ENCODE results near the gene GALR2. TPM values are rescaled to one million over a fixed set of nuclear protein-coding genes. Genes with fewer than 3 reads are reported as not detected.
A peak's percentile ranks its signal among the peaks of the same experiment; 100 is the strongest.
"Not testable (repeated sequence)": the region's sequence is repeated elsewhere in the genome, so short reads cannot be mapped to it uniquely, and the experiment has no call there.

Gene GALR2
- total RNA-seq, 6 donors from 2014 or later, result 0.61 TPM; not detected in 5

GRCh38 chr17:76036497-76037261 is 37.9 kb upstream of the GALR2 start:
- no peaks in the 10 kb centered on the region for H3K9me3 ChIP-seq
- no peak overlapping the region for H3K4me3 ChIP-seq
- H3K4me1 ChIP-seq, result no peaks in the 10 kb centered on the region
- peaks cover 24 to 42% (median 34%) of the 10 kb centered on the region in 4 donors for H3K36me3 ChIP-seq
- 73 to 75% methylated on average over 18 to 22 of the region's 22 CpGs for WGBS, 2 donors
- ATAC-seq (ENCODE audit: low FRiP score in 2 of 2), result peak in 1 of 2 donors; percentile 8
- TF ChIP-seq CTCF (IDR thresholded peaks at IDR 0.05) (no peak), EP300 (IDR thresholded peaks at IDR 0.05) (no peak), POLR2AphosphoS5 (IDR thresholded peaks at IDR 0.05) (no peak), POLR2A (IDR thresholded peaks at IDR 0.05) (no peak)
- no peaks in the 10 kb centered on the region for H3K27me3 ChIP-seq
- no peak overlapping the region for H3K27ac ChIP-seq
- no peak for DNase-seq

DNA sequence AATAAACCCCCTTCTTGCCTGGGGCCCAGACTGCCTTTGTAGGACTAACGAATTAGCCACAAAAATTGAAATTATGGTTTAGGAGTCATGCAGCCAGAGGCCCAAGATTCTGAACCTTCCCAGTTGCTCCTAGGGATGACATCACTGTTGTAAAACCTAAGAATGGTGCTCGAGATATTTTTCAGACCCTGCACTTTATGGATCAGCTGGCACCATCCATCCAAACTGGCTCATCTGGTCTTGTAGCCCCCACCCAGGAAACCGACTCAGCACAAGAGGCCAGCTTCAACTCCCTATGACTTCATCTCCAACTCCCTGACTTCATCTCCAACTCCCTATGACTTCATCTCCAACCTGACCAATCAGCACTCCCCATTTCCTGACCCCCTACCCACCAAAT is 36.5 kb upstream of the GALR2 start:
- H3K36me3 ChIP-seq, result peaks cover 30 to 56% (median 48%) of the 10 kb centered on the region in 4 donors
- no peaks in the 10 kb centered on the region for H3K9me3 ChIP-seq
- no peak for TF ChIP-seq CTCF (IDR thresholded peaks at IDR 0.05)
- no peak for TF ChIP-seq POLR2A (IDR thresholded peaks at IDR 0.05)
- TF ChIP-seq POLR2AphosphoS5 (IDR thresholded peaks at IDR 0.05), result no peak
- no peak for TF ChIP-seq EP300 (IDR thresholded peaks at IDR 0.05)
- no peak for ATAC-seq (ENCODE audit: low FRiP score in 2 of 2)
- DNase-seq, result no peak
- no peak overlapping the region for H3K27ac ChIP-seq
- no peaks in the 10 kb centered on the region for H3K4me1 ChIP-seq
- H3K27me3 ChIP-seq, result no peaks in the 10 kb centered on the region
- no peak overlapping the region for H3K4me3 ChIP-seq
- WGBS, 2 donors, result 79 to 84% methylated on average over 3 of the region's 3 CpGs

DNA sequence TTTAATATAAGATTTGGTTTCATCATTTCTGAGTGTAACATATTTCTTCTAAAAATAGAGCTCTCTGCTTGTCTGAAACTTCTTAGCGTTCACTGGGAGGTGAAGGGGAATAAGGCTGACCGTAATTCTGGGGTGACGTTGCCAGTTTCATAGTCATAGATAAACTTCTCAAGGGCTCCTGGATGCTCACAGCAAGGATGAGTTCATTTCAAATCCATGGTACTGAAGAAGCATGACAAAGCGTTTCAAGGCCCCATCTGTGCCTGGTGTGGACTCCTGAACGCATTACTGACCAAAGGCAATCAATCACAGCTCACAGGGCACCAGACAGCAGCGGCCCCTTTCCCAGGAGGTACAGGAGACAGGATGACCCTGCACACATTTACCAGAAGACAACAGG is 35.5 kb upstream of the GALR2 start:
- Histone ChIP-seq H3K4me1 (no peaks in the 10 kb centered on the region), H3K27ac (no peak overlapping the region), H3K36me3 (peaks cover 41 to 66% (median 59%) of the 10 kb centered on the region in 4 donors), H3K9me3 (no peaks in the 10 kb centered on the region), H3K27me3 (no peaks in the 10 kb centered on the region), H3K4me3 (no peak overlapping the region)
- 82 to 86% methylated on average over 6 of the region's 6 CpGs for WGBS, 2 donors
- no peak for ATAC-seq (ENCODE audit: low FRiP score in 2 of 2)
- no peak for DNase-seq
- TF ChIP-seq POLR2AphosphoS5 (IDR thresholded peaks at IDR 0.05) (no peak), POLR2A (IDR thresholded peaks at IDR 0.05) (no peak), EP300 (IDR thresholded peaks at IDR 0.05) (no peak), CTCF (IDR thresholded peaks at IDR 0.05) (no peak)

- peaks cover 0 to 4% (median 0%) of the 10 kb centered on the region in 4 donors for H3K4me1 ChIP-seq
- DNase-seq (no peak), ATAC-seq (ENCODE audit: low FRiP score in 2 of 2) (no peak)
- no peak overlapping the region for H3K27ac ChIP-seq
- peaks cover 47 to 79% (median 71%) of the 10 kb centered on the region in 4 donors for H3K36me3 ChIP-seq
- no peaks in the 10 kb centered on the region for H3K9me3 ChIP-seq
- no peak overlapping the region for H3K4me3 ChIP-seq
- 73 to 95% methylated on average over 6 of the region's 6 CpGs for WGBS, 2 donors
- no peaks in the 10 kb centered on the region for H3K27me3 ChIP-seq
- TF ChIP-seq CTCF (IDR thresholded peaks at IDR 0.05) (no peak), POLR2A (IDR thresholded peaks at IDR 0.05) (no peak), POLR2AphosphoS5 (IDR thresholded peaks at IDR 0.05) (no peak), EP300 (IDR thresholded peaks at IDR 0.05) (no peak)
These were observed 34.2 kb upstream of the GALR2 start for GRCh38 chr17:76040376-76040775.

DNA sequence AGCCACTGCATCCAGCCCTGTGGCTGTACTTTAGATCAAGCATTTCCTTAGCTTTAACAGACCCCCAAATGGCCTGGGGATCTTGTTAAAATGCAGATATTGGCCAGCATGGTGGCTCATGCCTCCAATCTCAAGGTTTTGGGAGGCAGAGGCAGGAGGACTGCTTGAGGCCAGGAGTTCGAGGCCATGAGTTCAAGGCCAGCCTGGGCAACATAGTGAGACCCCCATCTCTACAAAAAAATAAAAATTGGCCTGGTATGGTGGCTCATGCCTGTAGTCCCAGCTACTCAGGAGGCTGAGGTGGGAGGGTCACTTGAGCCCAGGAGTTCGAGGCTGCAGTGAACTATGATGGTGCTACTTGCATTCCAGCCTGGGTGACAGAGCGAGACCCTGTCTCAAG is 31.7 kb upstream of the GALR2 start:
- H3K4me1 ChIP-seq; H3K27ac ChIP-seq; DNase-seq; H3K9me3 ChIP-seq; H3K27me3 ChIP-seq; ATAC-seq (ENCODE audit: low FRiP score in 2 of 2); H3K4me3 ChIP-seq: not testable (repeated sequence)
- H3K36me3 ChIP-seq, result peaks cover 63 to 100% (median 95%) of the 10 kb centered on the region in 4 donors
- 89 to 97% methylated on average over 3 of the region's 3 CpGs for WGBS, 2 donors

DNA sequence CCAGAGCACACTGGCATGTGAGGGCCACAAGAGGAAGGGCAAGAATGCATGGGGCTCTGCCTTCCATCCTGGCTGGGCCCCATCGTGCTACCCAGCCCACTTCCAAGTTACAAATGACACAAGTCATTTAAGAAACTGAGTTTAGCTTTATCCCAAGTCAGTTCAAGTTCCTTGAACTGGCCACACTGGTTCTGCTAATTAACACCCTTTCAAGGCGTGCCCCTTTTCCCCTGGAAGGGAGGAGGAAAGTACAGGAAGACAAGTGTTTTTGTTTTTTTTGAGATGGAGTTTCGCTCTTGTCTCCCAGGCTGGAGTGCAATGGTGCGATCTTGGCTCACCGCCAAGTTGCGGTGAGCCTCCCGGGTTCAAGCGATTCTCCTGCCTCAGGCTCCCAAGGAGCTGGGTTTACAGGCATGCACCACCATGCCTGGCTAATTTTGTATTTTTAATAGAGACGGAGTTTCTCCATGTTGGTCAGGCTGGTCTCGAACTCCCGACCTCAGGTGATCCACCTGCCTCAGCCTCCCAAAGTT is 30.0 kb upstream of the GALR2 start:
- ATAC-seq (ENCODE audit: low FRiP score in 2 of 2); H3K4me1 ChIP-seq; DNase-seq; H3K4me3 ChIP-seq; H3K27me3 ChIP-seq; H3K9me3 ChIP-seq; H3K27ac ChIP-seq: not testable (repeated sequence)
- peaks cover 63 to 100% (median 98%) of the 10 kb centered on the region in 4 donors for H3K36me3 ChIP-seq
- 65 to 70% methylated on average over 11 of the region's 11 CpGs for WGBS, 2 donors
